CD14-positive monocyte (primary cell): Measurements from ENCODE around the gene RING1. TPM values are rescaled to one million over a fixed set of nuclear protein-coding genes. Genes with fewer than 3 reads are reported as not detected.

Source experiments
- DNase-seq, 3 donors: peaks; one replicate each; pipeline ENCODE4 v3.0.0-alpha.2; 2011 to 2022
- H2AFZ ChIP-seq: 2 replicates; pipeline ENCODE4 v1.6.0; 2012; ENCODE audit warnings: mild to moderate bottlenecking, low read depth, low read length, inconsistent platforms; ENCODE audit not compliant: insufficient read depth, poor library complexity, severe bottlenecking
- H3K27ac ChIP-seq, 2 donors: 1 replicate in 1 of 2; 2 replicates in 1 of 2; pipeline ENCODE4 v1.5.1; 2012 to 2013; ENCODE audit warnings: low read length in 2 of 2, control low read depth in 1 of 2, inconsistent platforms in 1 of 2, low read depth in 1 of 2, mild to moderate bottlenecking in 1 of 2
- H3K27me3 ChIP-seq, 2 donors: one replicate each; pipeline versions ENCODE4 v1.6.0 to v1.6.1; 2011 to 2013; ENCODE audit warnings: low read length in 2 of 2; ENCODE audit not compliant: control insufficient read depth in 2 of 2, insufficient read depth in 2 of 2
- H3K36me3 ChIP-seq, 2 donors: replicated peaks in 1 of 2; 1 replicate in 1 of 2; 2 replicates in 1 of 2; pipeline versions ENCODE4 v1.5.1 to v1.6.1; 2012 to 2013; ENCODE audit warnings: low read length in 2 of 2, control low read depth in 1 of 2, inconsistent platforms in 1 of 2, mild to moderate bottlenecking in 1 of 2; ENCODE audit not compliant: insufficient read depth in 2 of 2, control insufficient read depth in 1 of 2
- H3K4me1 ChIP-seq, 2 donors: 1 replicate in 1 of 2; 2 replicates in 1 of 2; pipeline versions ENCODE4 v1.5.1 to v1.6.1; 2012 to 2013; ENCODE audit warnings: low read length in 2 of 2, control low read depth in 1 of 2, inconsistent platforms in 1 of 2, mild to moderate bottlenecking in 1 of 2, moderate library complexity in 1 of 2; ENCODE audit not compliant: insufficient read depth in 2 of 2, control insufficient read depth in 1 of 2
- H3K4me2 ChIP-seq: replicated peaks from 2 replicates; pipeline ENCODE3; 2012; ENCODE audit warnings: low read length, moderate library complexity, mild to moderate bottlenecking; ENCODE audit not compliant: poor library complexity, severe bottlenecking; ENCODE audit errors: extremely low read depth
- H3K4me3 ChIP-seq, 3 experiments: fragments of 200-600 bp in 1 of 3; sonication (generic) in 1 of 3; replicated peaks in 1 of 3; 1 replicate in 2 of 3; 2 replicates in 1 of 3; pipeline ENCODE4 v1.5.1; 2011 to 2013; ENCODE audit warnings: low read length in 3 of 3, mild to moderate bottlenecking in 3 of 3, control low read depth in 2 of 3, low read depth in 2 of 3, inconsistent platforms in 1 of 3, moderate library complexity in 1 of 3
- H3K79me2 ChIP-seq: 2 replicates; pipeline ENCODE4 v1.6.0; 2012; ENCODE audit warnings: mild to moderate bottlenecking, control low read depth, inconsistent platforms, low read length, moderate library complexity; ENCODE audit not compliant: insufficient read depth
- H3K9ac ChIP-seq: 2 replicates; pipeline ENCODE4 v1.6.0; 2017; ENCODE audit warnings: low read length, mild to moderate bottlenecking; ENCODE audit not compliant: insufficient read depth, poor library complexity, severe bottlenecking
- H3K9me3 ChIP-seq, 2 donors: replicated peaks in 1 of 2; 1 replicate in 1 of 2; 2 replicates in 1 of 2; pipeline versions ENCODE4 v1.5.1 to v1.6.1; 2012 to 2013; ENCODE audit warnings: low read length in 2 of 2, control low read depth in 1 of 2; ENCODE audit not compliant: control insufficient read depth in 1 of 2, insufficient read depth in 1 of 2
- H4K20me1 ChIP-seq: 2 replicates; pipeline ENCODE4 v1.6.0; 2012; ENCODE audit warnings: mild to moderate bottlenecking, low read length, control low read depth, moderate library complexity; ENCODE audit not compliant: insufficient read depth
- H3K27ac Mint-ChIP-seq, 7 donors: one replicate each; pipeline ENCODE4 v1.8.0; 2020; ENCODE audit warnings: mild to moderate bottlenecking in 7 of 7, mixed read lengths in 7 of 7, moderate library complexity in 6 of 7, inconsistent platforms in 2 of 7
- H3K27me3 Mint-ChIP-seq, 3 donors: one replicate each; pipeline ENCODE4 v1.8.0; 2021 to 2022; ENCODE audit warnings: low read depth in 3 of 3, mild to moderate bottlenecking in 3 of 3, mixed read lengths in 3 of 3, moderate library complexity in 3 of 3, inconsistent platforms in 1 of 3
- H3K36me3 Mint-ChIP-seq, 2 donors: one replicate each; pipeline ENCODE4 v1.8.0; 2020; ENCODE audit warnings: mixed read lengths in 2 of 2, inconsistent platforms in 1 of 2, mild to moderate bottlenecking in 1 of 2
- H3K4me1 Mint-ChIP-seq: one replicate; pipeline ENCODE4 v1.8.0; 2020; ENCODE audit warnings: mild to moderate bottlenecking, mixed read lengths
- H3K4me3 Mint-ChIP-seq, 2 donors: one replicate each; pipeline ENCODE4 v1.8.0; 2020; ENCODE audit warnings: mild to moderate bottlenecking in 2 of 2, mixed read lengths in 2 of 2, moderate library complexity in 1 of 2
- H3K9me3 Mint-ChIP-seq, 7 donors: one replicate each; pipeline ENCODE4 v1.8.0; 2020 to 2022; ENCODE audit warnings: mixed read lengths in 7 of 7, mild to moderate bottlenecking in 6 of 7, moderate library complexity in 6 of 7, inconsistent platforms in 2 of 7
- CTCF ChIP-seq: fragments of 200-600 bp; IDR thresholded peaks from one replicate; pipeline ENCODE4 v1.8.0; 2022; ENCODE audit warnings: antibody characterized with exemption, mild to moderate bottlenecking
- WGBS: methylation state at CpG from one replicate; pipeline ENCODE4 v1.1.5; 2013; ENCODE audit warnings: missing lambda C conversion rate; ENCODE audit not compliant: insufficient coverage; 5-methylcytosine and 5-hydroxymethylcytosine counted together
- intact Hi-C, 2 donors: fragments of 100-400 bp; cut with micrococcal nuclease; formaldehyde crosslinking; loops; one replicate each; pipeline versions ENCODE4 v1.15.0 to v1.15.1; 2023
- polyA plus RNA-seq, 3 donors: library from polyadenylated mRNA; depleted of rRNA in 1 of 3; unstranded in 2 of 3; stranded (reverse) in 1 of 3; fragments of 300-500 nt in 2 of 3; fragments of >200 nt in 1 of 3; fragmentation: Illumina TruSeq in 2 of 3; gene quantifications; 1 replicate in 2 of 3; 2 replicates in 1 of 3; pipeline ENCODE4 v1.2.3, GENCODE V29; 2012 to 2021

The RING1 gene
- polyA plus RNA-seq, 3 donors, result 4.6 to 27.9 (median 5.7) TPM

GRCh38 chr6:33212857-33213165 lies 4.5 kb downstream of the RING1 start:
- Mint-ChIP-seq H3K36me3 (peaks cover 23 to 29% of the 10 kb centered on the region in 2 donors), H3K9me3 (peaks cover 0 to 7% (median 0%) of the 10 kb centered on the region in 7 donors), H3K4me1 (peaks cover 28% of the 10 kb centered on the region), H3K4me3 (peak overlapping the region; percentile 62 to 87), H3K27me3 (peaks cover 24 to 35% (median 30%) of the 10 kb centered on the region in 3 donors), H3K27ac (no peak overlapping the region)
- Histone ChIP-seq H3K27ac (no peak overlapping the region), H3K4me1 (peaks cover 20 to 26% of the 10 kb centered on the region in 2 donors), H4K20me1 (no peaks in the 10 kb centered on the region), H3K9ac (peak overlapping the region; percentile 28), H3K36me3 (peaks cover 10 to 29% of the 10 kb centered on the region in 2 donors), H3K4me2 (peak overlapping the region; percentile 53), H3K27me3 (peaks cover 10 to 28% of the 10 kb centered on the region in 2 donors), H3K9me3 (no peaks in the 10 kb centered on the region), H3K79me2 (no peaks in the 10 kb centered on the region), H3K4me3 (peak overlapping the region in 2 of 3 experiments; percentile 29 to 42), H2AFZ (no peak overlapping the region)
- no peak for TF ChIP-seq CTCF
- WGBS, result 2% methylated on average over 5 of the region's 6 CpGs
- intact Hi-C loops, result loop anchor here in 1 of 2 donors (5.0 kb wide), 1 partner anchor 34 kb away; no protein-coding TSS in a partner anchor
- DNase-seq, result no peak

- H3K4me3 ChIP-seq, result peak overlapping the region in 2 of 3 experiments; percentile 29 to 42
- H3K36me3 ChIP-seq, result peaks cover 10 to 29% of the 10 kb centered on the region in 2 donors
- Mint-ChIP-seq H3K27me3 (peaks cover 26 to 35% (median 30%) of the 10 kb centered on the region in 3 donors), H3K36me3 (peaks cover 23 to 29% of the 10 kb centered on the region in 2 donors), H3K27ac (peak overlapping the region in 1 of 7 donors; percentile 76), H3K4me1 (peaks cover 28% of the 10 kb centered on the region), H3K9me3 (peaks cover 0 to 7% (median 0%) of the 10 kb centered on the region in 7 donors), H3K4me3 (peak overlapping the region; percentile 62 to 87)
- H3K9me3 ChIP-seq, result no peaks in the 10 kb centered on the region
- H3K27ac ChIP-seq, result no peak overlapping the region
- intact Hi-C loops, result loop anchor here in 1 of 2 donors (5.0 kb wide), 1 partner anchor 34 kb away; no protein-coding TSS in a partner anchor
- WGBS, result under 1% methylated on average over 30 of the region's 43 CpGs
- H3K9ac ChIP-seq, result peak overlapping the region; percentile 28
- DNase-seq, result peak in 1 of 3 donors; percentile 43
- no peaks in the 10 kb centered on the region for H3K79me2 ChIP-seq
- H4K20me1 ChIP-seq, result no peaks in the 10 kb centered on the region
- peaks cover 10 to 28% of the 10 kb centered on the region in 2 donors for H3K27me3 ChIP-seq
- H3K4me1 ChIP-seq, result peaks cover 20 to 23% of the 10 kb centered on the region in 2 donors
- H3K4me2 ChIP-seq, result peak overlapping the region; percentile 53
- peak overlapping the region; percentile 32 for H2AFZ ChIP-seq
- TF ChIP-seq CTCF, result no peak
These were observed 5.1 kb downstream of the RING1 start for GRCh38 chr6:33213166-33213988.
